ENCODE measurements around the gene ZNF668.

The ZNF668 gene

GRCh38 chr16:31073970-31074813 lies at the start of gene ZNF668, which contains the start of gene ZNF646:
Gene ZNF668 (minus strand): TSS chr16:31074240. CDS start chr16:31064459, 9,781 bp downstream.
Gene ZNF646 (plus strand): TSS chr16:31074422. CDS start chr16:31076325, 1,903 bp downstream.
- peak; percentile 97 for DNase-seq

GRCh38 chr16:31120129-31120528 lies 46.1 kb upstream of the ZNF668 start:
- DNase-seq: no peak

- no peak for DNase-seq
Observed at GRCh38 chr16:31118223-31119155, 44.4 kb upstream of the ZNF668 start.

- peak; percentile 96 for DNase-seq
Observed at GRCh38 chr16:31117384-31118222, 43.6 kb upstream of the ZNF668 start, which contains the start of gene KAT8. Gene KAT8 (plus strand): TSS chr16:31117664. CDS start chr16:31117682, 18 bp downstream.

GRCh38 chr16:31114468-31114867 lies 40.4 kb upstream of the ZNF668 start:
- no peak for DNase-seq

GRCh38 chr16:31113121-31114120 lies 39.4 kb upstream of the ZNF668 start:
- no peak for DNase-seq

- no peak for DNase-seq
Observed at GRCh38 chr16:31112711-31113110, 38.7 kb upstream of the ZNF668 start.

- DNase-seq: no peak
Observed at GRCh38 chr16:31111881-31112466, 37.9 kb upstream of the ZNF668 start.

- no peak for DNase-seq
Observed at GRCh38 chr16:31110106-31111034, 36.3 kb upstream of the ZNF668 start.

- DNase-seq: no peak
Observed at GRCh38 chr16:31109622-31110021, 35.6 kb upstream of the ZNF668 start.

- DNase-seq: no peak
Observed at GRCh38 chr16:31108794-31109558, 34.9 kb upstream of the ZNF668 start.

GRCh38 chr16:31108035-31108793 lies 34.2 kb upstream of the ZNF668 start, which contains the start of gene BCKDK:
Gene BCKDK (plus strand): TSS chr16:31108386. CDS start chr16:31109224, 838 bp downstream.
- peak; percentile 72 for DNase-seq

- no peak for DNase-seq
Observed at GRCh38 chr16:31107465-31107867, 33.4 kb upstream of the ZNF668 start.

GRCh38 chr16:31106509-31107464 lies 32.7 kb upstream of the ZNF668 start:
- no peak for DNase-seq

GRCh38 chr16:31105677-31106213 lies 31.7 kb upstream of the ZNF668 start:
- peak; percentile 84 for DNase-seq

Data from activated CD8-positive, alpha-beta memory T cell treated with anti-CD3 and anti-CD28 coated beads, Interleukin-2, amount 50 U/mL, for 4 hours (primary cell).